ENCODE data around the gene C4B.
"Not testable (repeated sequence)": the region's sequence is repeated elsewhere in the genome, so short reads cannot be mapped to it uniquely, and the experiment has no call there.

C4B gene

DNA sequence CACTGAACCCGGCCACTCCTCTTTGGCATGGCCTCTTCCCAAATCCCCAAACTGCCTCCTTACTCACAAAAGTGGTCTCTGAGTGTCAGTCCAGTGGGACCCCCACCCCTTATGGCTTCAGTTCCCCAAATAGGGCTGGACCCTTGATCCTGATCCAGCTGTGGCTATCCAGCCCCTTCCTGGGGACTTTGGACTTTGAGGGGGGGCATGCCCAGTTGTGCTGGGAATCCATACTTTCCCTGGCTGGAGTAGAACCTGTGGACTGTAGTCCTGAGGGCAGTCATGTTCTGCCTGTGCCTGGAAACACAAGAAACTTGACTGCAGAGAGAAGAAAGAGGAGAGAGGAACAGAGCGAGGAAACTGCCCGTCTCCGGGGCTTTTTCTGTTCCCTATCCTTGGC is 10.2 kb upstream of the C4B start:
- CTCF ChIA-PET, POLR2A ChIA-PET: not testable (repeated sequence)

DNA sequence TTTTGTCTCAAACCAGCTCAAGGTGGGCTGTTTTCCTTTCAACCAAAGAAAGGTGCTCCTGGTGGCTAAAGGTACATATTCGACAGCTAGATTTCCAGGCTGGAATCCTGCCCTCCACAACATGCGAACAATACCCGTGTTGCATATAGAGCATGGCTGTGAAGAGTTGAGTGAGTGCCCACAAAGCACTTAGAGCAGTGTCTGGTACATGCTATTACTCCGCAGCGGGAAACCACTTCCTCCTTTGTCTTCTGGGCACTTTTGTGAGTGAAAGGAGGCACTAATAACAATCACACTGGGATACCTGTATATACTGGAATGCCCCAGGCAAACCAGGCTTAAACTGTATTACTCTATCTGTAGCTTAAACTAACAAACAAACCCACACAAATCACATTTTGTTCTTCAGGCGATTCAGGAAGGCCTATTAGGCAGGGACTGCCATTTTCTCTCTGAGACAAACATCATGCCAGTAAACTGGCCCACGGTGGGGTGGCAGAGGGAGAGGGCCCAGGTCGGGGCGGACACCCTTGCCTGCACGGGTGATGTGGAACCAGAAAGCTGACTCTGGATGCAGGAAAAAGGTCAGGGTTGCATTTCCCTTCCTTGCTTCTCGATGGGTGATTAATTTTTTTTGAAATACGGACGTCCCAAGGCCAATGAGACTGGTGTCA is 9.6 kb upstream of the C4B start:
- H3K9me3 ChIP-seq (ENCODE audit: control insufficient read depth, insufficient read depth, low read depth, low read length); POLR2A ChIA-PET; H3K36me3 ChIP-seq (ENCODE audit: control insufficient read depth in 2 of 2, insufficient read depth in 1 of 2, low read length in 2 of 2); CTCF ChIA-PET; H3K27ac ChIP-seq (ENCODE audit: extremely low read depth, low read depth, low read length); H3K4me1 ChIP-seq (ENCODE audit: control insufficient read depth, insufficient read depth, low read length); H3K4me3 ChIP-seq (ENCODE audit: low read depth, low read length): not testable (repeated sequence)
- TF ChIP-seq ZNF335 (tag by site-specific recombination; conservative IDR thresholded peaks at IDR 0.05): 0 out of 2 replicates have a peak, but pooled peaks have one; percentile 17

More for the DNA sequence above, 10.2 kb upstream of the C4B start:
- not testable (repeated sequence) for H3K4me1 ChIP-seq (ENCODE audit: control insufficient read depth, insufficient read depth, low read length); H3K9me3 ChIP-seq (ENCODE audit: control insufficient read depth, insufficient read depth, low read depth, low read length); H3K27ac ChIP-seq (ENCODE audit: extremely low read depth, low read depth, low read length); H3K4me3 ChIP-seq (ENCODE audit: low read depth, low read length); H3K36me3 ChIP-seq (ENCODE audit: control insufficient read depth in 2 of 2, insufficient read depth in 1 of 2, low read length in 2 of 2)

DNA sequence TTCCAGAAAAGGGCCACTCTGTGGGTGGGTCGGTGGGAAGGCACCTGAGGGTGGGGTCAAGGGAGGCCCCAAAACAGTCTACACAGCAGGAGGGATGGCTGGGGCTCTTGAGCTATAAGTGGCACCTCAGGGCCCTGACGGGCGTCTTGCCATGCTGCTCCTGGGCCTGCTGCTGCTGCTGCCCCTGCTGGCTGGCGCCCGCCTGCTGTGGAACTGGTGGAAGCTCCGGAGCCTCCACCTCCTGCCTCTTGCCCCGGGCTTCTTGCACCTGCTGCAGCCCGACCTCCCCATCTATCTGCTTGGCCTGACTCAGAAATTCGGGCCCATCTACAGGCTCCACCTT is 9.1 kb upstream of the C4B start:
- POLR2A ChIA-PET; H3K27ac ChIP-seq (ENCODE audit: extremely low read depth, low read depth, low read length); H3K9me3 ChIP-seq (ENCODE audit: control insufficient read depth, insufficient read depth, low read depth, low read length); CTCF ChIA-PET; H3K4me1 ChIP-seq (ENCODE audit: control insufficient read depth, insufficient read depth, low read length); H3K4me3 ChIP-seq (ENCODE audit: low read depth, low read length); H3K36me3 ChIP-seq (ENCODE audit: control insufficient read depth in 2 of 2, insufficient read depth in 1 of 2, low read length in 2 of 2): not testable (repeated sequence)

DNA sequence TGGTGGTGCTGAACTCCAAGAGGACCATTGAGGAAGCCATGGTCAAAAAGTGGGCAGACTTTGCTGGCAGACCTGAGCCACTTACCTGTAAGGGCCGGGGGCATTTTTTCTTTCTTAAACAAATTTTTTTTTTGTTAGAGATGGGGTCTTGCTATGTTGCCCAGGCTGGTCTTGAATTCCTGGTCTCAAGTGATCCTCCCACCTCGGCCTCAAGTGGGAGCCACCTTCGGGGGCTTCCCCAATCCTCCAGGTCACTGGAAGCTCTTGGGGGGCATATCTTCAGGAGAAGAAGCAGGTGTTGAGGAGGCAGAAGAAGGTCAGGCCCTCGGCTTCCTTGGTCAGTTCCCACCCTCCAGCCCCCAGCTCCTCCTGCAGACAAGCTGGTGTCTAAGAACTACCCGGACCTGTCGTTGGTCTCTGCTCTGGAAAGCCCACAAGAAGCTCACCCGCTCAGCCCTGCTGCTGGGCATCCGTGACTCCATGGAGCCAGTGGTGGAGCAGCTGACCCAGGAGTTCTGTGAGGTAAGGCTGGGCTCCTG is 8.5 kb upstream of the C4B start:
- CTCF ChIA-PET: interaction anchor here (0.6 kb wide), 1 partner anchor 341 kb away, joined by 3 read pairs; no protein-coding TSS in a partner anchor
- POLR2A ChIA-PET: interaction anchor here (0.6 kb wide), 1 partner anchor 433 kb away, joined by 3 read pairs; no protein-coding TSS in a partner anchor
- H3K4me1 ChIP-seq (ENCODE audit: control insufficient read depth, insufficient read depth, low read length); H3K9me3 ChIP-seq (ENCODE audit: control insufficient read depth, insufficient read depth, low read depth, low read length); H3K36me3 ChIP-seq (ENCODE audit: control insufficient read depth in 2 of 2, insufficient read depth in 1 of 2, low read length in 2 of 2); H3K27ac ChIP-seq (ENCODE audit: extremely low read depth, low read depth, low read length); H3K4me3 ChIP-seq (ENCODE audit: low read depth, low read length): not testable (repeated sequence)
- TF ChIP-seq ZNF121 (tag by site-specific recombination; IDR thresholded peaks at IDR 0.05): 0 out of 2 replicates have a peak, but pooled peaks have one; percentile 57

DNA sequence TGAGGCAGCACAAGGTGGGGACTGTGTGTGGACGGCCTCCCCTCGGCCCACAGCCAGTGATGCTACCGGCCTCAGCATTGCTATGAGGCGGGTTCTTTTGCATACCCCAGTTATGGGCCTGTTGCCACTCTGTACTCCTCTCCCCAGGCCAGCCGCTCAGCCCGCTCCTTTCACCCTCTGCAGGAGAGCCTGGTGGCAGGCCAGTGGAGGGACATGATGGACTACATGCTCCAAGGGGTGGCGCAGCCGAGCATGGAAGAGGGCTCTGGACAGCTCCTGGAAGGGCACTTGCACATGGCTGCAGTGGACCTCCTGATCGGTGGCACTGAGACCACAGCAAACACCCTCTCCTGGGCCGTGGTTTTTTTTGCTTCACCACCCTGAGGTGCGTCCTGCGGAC is 7.5 kb upstream of the C4B start:
- CTCF ChIA-PET: not testable (repeated sequence)

DNA sequence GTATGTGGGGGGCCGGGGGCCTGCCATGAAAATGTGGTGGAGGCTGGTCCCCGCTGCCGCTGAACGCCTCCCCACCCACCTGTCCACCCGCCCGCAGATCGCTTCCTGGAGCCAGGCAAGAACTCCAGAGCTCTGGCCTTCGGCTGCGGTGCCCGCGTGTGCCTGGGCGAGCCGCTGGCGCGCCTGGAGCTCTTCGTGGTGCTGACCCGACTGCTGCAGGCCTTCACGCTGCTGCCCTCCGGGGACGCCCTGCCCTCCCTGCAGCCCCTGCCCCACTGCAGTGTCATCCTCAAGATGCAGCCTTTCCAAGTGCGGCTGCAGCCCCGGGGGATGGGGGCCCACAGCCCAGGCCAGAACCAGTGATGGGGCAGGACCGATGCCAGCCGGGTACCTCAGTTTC is 6.6 kb upstream of the C4B start:
- H3K9me3 ChIP-seq (ENCODE audit: control insufficient read depth, insufficient read depth, low read depth, low read length); H3K4me3 ChIP-seq (ENCODE audit: low read depth, low read length); H3K27ac ChIP-seq (ENCODE audit: extremely low read depth, low read depth, low read length); CTCF ChIA-PET; H3K36me3 ChIP-seq (ENCODE audit: control insufficient read depth in 2 of 2, insufficient read depth in 1 of 2, low read length in 2 of 2); H3K4me1 ChIP-seq (ENCODE audit: control insufficient read depth, insufficient read depth, low read length); POLR2A ChIA-PET: not testable (repeated sequence)

More for the DNA sequence above, 7.5 kb upstream of the C4B start:
- H3K36me3 ChIP-seq (ENCODE audit: control insufficient read depth in 2 of 2, insufficient read depth in 1 of 2, low read length in 2 of 2); H3K9me3 ChIP-seq (ENCODE audit: control insufficient read depth, insufficient read depth, low read depth, low read length); H3K4me3 ChIP-seq (ENCODE audit: low read depth, low read length); POLR2A ChIA-PET; H3K4me1 ChIP-seq (ENCODE audit: control insufficient read depth, insufficient read depth, low read length); H3K27ac ChIP-seq (ENCODE audit: extremely low read depth, low read depth, low read length): not testable (repeated sequence)

DNA sequence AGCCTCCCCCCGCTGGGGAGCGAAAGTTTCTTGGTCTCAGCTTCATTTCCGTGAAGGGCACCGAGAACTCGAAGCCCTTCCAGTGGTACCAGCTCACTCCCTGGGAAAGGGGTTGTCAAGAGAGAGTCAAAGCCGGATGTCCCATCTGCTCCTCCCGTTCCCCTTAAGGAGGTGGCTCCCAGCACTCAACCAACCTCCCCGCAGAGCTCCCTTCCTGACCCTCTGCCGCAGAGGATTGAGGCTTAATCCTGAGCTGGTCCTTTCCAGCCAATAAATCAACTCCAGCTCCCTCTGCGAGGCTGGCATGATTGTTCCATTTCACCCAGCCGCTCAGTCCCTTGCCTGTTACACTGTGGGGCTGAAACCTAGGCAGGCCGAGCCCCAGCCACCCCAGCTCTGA is 6.0 kb upstream of the C4B start:
- POLR2A ChIA-PET; H3K4me3 ChIP-seq (ENCODE audit: low read depth, low read length); H3K9me3 ChIP-seq (ENCODE audit: control insufficient read depth, insufficient read depth, low read depth, low read length); H3K36me3 ChIP-seq (ENCODE audit: control insufficient read depth in 2 of 2, insufficient read depth in 1 of 2, low read length in 2 of 2); H3K27ac ChIP-seq (ENCODE audit: extremely low read depth, low read depth, low read length); H3K4me1 ChIP-seq (ENCODE audit: control insufficient read depth, insufficient read depth, low read length); CTCF ChIA-PET: not testable (repeated sequence)

DNA sequence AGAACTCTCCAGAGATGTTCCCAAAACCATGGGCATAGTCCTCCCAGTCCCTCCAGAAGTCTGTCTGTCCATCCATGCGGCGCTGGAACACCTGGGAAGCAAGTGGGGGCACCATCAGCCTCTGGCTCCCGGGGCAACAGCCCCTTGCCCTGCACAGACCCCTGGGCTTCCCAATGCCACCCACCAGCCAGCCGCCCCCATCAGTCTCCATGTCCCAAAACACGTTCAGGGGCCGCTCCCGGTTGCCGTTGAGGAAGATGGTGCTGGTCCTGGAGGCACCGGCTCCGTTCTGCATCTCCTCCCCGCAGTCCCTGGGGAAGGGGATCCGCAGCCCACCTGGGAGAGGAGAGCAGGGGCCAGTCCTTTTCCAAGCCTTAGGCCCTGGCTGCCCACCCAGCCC is 5.1 kb upstream of the C4B start:
- H3K27ac ChIP-seq (ENCODE audit: extremely low read depth, low read depth, low read length); H3K9me3 ChIP-seq (ENCODE audit: control insufficient read depth, insufficient read depth, low read depth, low read length); POLR2A ChIA-PET; H3K4me3 ChIP-seq (ENCODE audit: low read depth, low read length); CTCF ChIA-PET; H3K4me1 ChIP-seq (ENCODE audit: control insufficient read depth, insufficient read depth, low read length); H3K36me3 ChIP-seq (ENCODE audit: control insufficient read depth in 2 of 2, insufficient read depth in 1 of 2, low read length in 2 of 2): not testable (repeated sequence)

DNA sequence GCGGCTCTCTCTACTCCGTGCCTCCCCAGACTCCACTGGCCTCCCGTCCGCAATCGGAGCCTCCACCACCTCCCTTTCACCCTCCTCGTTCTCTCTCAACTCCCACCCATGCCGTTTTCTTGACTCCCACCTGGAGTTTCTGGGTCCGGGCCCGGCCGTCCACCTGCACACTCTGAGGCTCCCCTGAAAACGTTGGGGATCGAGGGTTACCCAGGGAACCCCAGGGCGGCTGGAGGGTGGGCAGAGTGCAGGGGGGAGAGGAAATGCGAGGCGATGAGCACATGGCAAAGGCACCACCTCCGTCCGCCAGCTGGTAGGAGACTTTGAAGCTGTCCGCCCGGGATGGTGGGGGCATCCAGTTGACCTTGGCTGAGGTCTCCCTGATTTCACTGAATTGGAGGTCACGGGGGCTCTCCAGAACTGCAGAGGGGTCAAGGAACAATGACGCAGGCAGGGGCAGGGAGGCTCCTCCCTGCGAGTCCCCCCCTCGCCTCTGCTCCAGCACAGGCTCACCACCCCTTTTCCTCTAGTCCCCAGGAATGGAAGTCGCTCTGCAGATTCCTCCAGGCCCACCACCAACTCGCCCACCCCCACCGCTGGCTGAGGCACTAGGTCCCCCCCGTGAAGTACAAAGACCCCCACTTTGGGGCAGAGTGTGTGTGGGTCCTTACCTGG is 3.6 kb upstream of the C4B start:
- H3K4me3 ChIP-seq (ENCODE audit: low read depth, low read length); H3K27ac ChIP-seq (ENCODE audit: extremely low read depth, low read depth, low read length); H3K9me3 ChIP-seq (ENCODE audit: control insufficient read depth, insufficient read depth, low read depth, low read length); POLR2A ChIA-PET; CTCF ChIA-PET; H3K36me3 ChIP-seq (ENCODE audit: control insufficient read depth in 2 of 2, insufficient read depth in 1 of 2, low read length in 2 of 2); H3K4me1 ChIP-seq (ENCODE audit: control insufficient read depth, insufficient read depth, low read length): not testable (repeated sequence)

DNA sequence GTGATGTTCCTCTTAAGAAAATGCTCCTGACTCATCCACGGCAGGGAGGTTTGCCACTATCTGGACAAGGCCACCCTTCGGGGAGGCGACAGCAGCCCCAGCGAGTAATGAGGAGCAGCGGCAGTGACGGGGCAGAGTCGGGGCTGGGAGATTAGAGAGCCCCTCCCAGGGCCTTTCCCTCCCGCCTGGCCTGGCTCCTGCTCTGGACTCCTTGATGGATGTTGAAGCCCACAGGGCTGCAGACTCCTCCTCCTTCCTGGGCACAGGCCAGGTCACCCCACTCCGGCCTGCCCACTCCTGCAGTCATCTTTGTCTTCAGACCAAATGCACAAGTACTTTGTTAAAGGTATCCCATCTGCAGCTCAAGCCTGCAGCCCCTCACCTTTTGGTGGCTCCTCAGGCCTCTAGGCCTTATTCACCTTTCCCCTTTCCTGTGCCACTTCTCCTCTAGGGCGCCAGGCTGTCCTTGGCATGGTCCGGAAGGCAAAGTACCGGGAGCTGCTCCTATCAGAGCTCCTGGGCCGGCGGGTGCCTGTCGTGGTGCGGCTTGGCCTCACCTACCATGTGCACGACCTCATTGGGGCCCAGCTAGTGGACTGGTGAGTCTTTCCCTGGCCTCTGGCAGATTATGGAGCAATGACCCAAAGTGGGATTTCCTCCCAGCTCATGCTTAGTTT is 1.5 kb upstream of the C4B start:
- H3K4me3 ChIP-seq (ENCODE audit: low read depth, low read length); H3K4me1 ChIP-seq (ENCODE audit: control insufficient read depth, insufficient read depth, low read length); H3K9me3 ChIP-seq (ENCODE audit: control insufficient read depth, insufficient read depth, low read depth, low read length); H3K27ac ChIP-seq (ENCODE audit: extremely low read depth, low read depth, low read length); H3K36me3 ChIP-seq (ENCODE audit: control insufficient read depth in 2 of 2, insufficient read depth in 1 of 2, low read length in 2 of 2); POLR2A ChIA-PET; CTCF ChIA-PET: not testable (repeated sequence)
